Muscle of arm (tissue), 12 donors: ENCODE results near the gene FOXRED2. TPM values are rescaled to one million over a fixed set of nuclear protein-coding genes. Genes with fewer than 3 reads are reported as not detected.
"Not testable (repeated sequence)": the region's sequence is repeated elsewhere in the genome, so short reads cannot be mapped to it uniquely, and the experiment has no call there.

Experiments
- DNase-seq: peaks from one replicate; pipeline ENCODE4 v3.0.0-alpha.2; 2013
- polyA plus RNA-seq, 12 donors: library from polyadenylated mRNA; unstranded; fragments of 120-200 nt; gene quantifications; one replicate each; pipeline ENCODE4 v1.2.1, GENCODE V29; 2013; ENCODE audit not compliant: insufficient read length in 12 of 12

FOXRED2 gene
- polyA plus RNA-seq, 12 donors, result 9.8 to 23.2 (median 18.0) TPM; not detected in 1

GRCh38 chr22:36522662-36523061 is 15.8 kb upstream of the FOXRED2 start:
- DNase-seq, result no peak

- no peak for DNase-seq
Measured at GRCh38 chr22:36520423-36520822, 13.6 kb upstream of the FOXRED2 start.

GRCh38 chr22:36519906-36520305 is 13.1 kb upstream of the FOXRED2 start:
- DNase-seq, result not testable (repeated sequence)

GRCh38 chr22:36514766-36515165 is 7.9 kb upstream of the FOXRED2 start:
- no peak for DNase-seq

GRCh38 chr22:36512991-36513390 is 6.2 kb upstream of the FOXRED2 start:
- no peak for DNase-seq

- no peak for DNase-seq
Measured at GRCh38 chr22:36512333-36512732, 5.5 kb upstream of the FOXRED2 start.

- no peak for DNase-seq
Measured at GRCh38 chr22:36510966-36511881, 4.4 kb upstream of the FOXRED2 start.

GRCh38 chr22:36510384-36510783 is 3.5 kb upstream of the FOXRED2 start:
- DNase-seq, result no peak

- DNase-seq, result no peak
Measured at GRCh38 chr22:36507518-36508010, 724 bp upstream of the FOXRED2 start.

- DNase-seq, result no peak
Measured at GRCh38 chr22:36505998-36506635, 723 bp downstream of the FOXRED2 start.

GRCh38 chr22:36497910-36498665 is 8.8 kb downstream of the FOXRED2 start:
- DNase-seq, result no peak

- no peak for DNase-seq
Measured at GRCh38 chr22:36493690-36494110, 13.1 kb downstream of the FOXRED2 start.

GRCh38 chr22:36492109-36492508 is 14.7 kb downstream of the FOXRED2 start:
- DNase-seq, result peak; percentile 36

- DNase-seq, result no peak
Measured at GRCh38 chr22:36491155-36491554, 15.7 kb downstream of the FOXRED2 start.

- no peak for DNase-seq
Measured at GRCh38 chr22:36486619-36487384, 20.0 kb downstream of the FOXRED2 start.

GRCh38 chr22:36481393-36482168 is 25.3 kb downstream of the FOXRED2 start, which contains the start of gene TXN2:
Gene TXN2, minus strand, starts transcription at chr22:36481640. Its CDS starts 803 bp downstream, at chr22:36480837.
- DNase-seq, result peak; percentile 97

GRCh38 chr22:36480941-36481392 is 25.9 kb downstream of the FOXRED2 start:
- no peak for DNase-seq

GRCh38 chr22:36478966-36479365 is 27.9 kb downstream of the FOXRED2 start:
- DNase-seq, result no peak

GRCh38 chr22:36475341-36475740 is 31.5 kb downstream of the FOXRED2 start:
- DNase-seq, result no peak

GRCh38 chr22:36472689-36473088 is 34.2 kb downstream of the FOXRED2 start:
- DNase-seq, result no peak
